Peyer's patch (tissue), 4 donors: ENCODE results near the gene ITGAV.

Experiments
- POLR2A ChIP-seq, 2 donors: fragments of 450-650 bp; IDR thresholded peaks; one replicate each; pipeline ENCODE4 v1.5.1; 2017; ENCODE audit warnings: antibody characterized with exemption in 2 of 2, mild to moderate bottlenecking in 2 of 2, moderate library complexity in 2 of 2
- TF ChIP-seq, protein P1 (sequence below), 6 experiments: fragments of 450-650 bp in 4 of 6; fragments of 200-600 bp in 2 of 6; sonication (generic) in 1 of 6; IDR thresholded peaks; one replicate each; pipeline ENCODE4 v1.5.1; 2017 to 2019; ENCODE audit warnings: antibody characterized with exemption in 6 of 6, mild to moderate bottlenecking in 3 of 6, moderate library complexity in 1 of 6

DNA sequence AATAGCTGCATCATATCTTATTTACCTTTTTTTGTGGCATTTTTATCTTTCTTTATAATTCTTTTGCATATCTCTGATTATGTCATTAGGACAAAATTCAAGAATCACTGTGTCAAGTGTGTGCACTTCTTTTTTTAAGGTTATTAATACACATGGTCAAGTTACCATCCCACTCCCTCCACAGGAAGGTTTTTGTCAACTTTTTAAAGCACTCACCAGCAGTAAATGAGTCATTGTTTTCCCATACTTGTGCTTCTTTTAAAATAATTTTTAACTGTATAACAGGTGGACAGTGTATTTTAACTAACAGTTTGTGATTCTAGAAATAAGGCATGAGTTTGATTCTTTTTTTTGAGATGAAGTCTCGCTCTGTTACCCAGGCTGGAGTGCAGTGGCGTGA, 58.3 kb downstream of the ITGAV start:
- TF ChIP-seq, protein P1, sequence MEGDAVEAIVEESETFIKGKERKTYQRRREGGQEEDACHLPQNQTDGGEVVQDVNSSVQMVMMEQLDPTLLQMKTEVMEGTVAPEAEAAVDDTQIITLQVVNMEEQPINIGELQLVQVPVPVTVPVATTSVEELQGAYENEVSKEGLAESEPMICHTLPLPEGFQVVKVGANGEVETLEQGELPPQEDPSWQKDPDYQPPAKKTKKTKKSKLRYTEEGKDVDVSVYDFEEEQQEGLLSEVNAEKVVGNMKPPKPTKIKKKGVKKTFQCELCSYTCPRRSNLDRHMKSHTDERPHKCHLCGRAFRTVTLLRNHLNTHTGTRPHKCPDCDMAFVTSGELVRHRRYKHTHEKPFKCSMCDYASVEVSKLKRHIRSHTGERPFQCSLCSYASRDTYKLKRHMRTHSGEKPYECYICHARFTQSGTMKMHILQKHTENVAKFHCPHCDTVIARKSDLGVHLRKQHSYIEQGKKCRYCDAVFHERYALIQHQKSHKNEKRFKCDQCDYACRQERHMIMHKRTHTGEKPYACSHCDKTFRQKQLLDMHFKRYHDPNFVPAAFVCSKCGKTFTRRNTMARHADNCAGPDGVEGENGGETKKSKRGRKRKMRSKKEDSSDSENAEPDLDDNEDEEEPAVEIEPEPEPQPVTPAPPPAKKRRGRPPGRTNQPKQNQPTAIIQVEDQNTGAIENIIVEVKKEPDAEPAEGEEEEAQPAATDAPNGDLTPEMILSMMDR (IDR thresholded peaks at IDR 0.05): no peak
- TF ChIP-seq POLR2A (IDR thresholded peaks at IDR 0.05): no peak
